Uterus (tissue), 4 donors: Measurements from ENCODE around the gene KCMF1. TPM values are rescaled to one million over a fixed set of nuclear protein-coding genes. Genes with fewer than 3 reads are reported as not detected.
"Not testable (repeated sequence)": the region's sequence is repeated elsewhere in the genome, so short reads cannot be mapped to it uniquely, and the experiment has no call there.

Source experiments
- DNase-seq, 2 donors: peaks; one replicate each; pipeline ENCODE4 v3.0.0-alpha.2; 2019 to 2020
- H3K27ac ChIP-seq, 2 donors: fragments of 200-600 bp; sonication (generic); 1 replicate in 1 of 2; 2 replicates in 1 of 2; pipeline ENCODE4 v1.5.1; 2016 to 2018
- H3K27me3 ChIP-seq, 2 donors: fragments of 200-600 bp; sonication (generic); one replicate each; pipeline ENCODE4 v1.5.1; 2018 to 2019; ENCODE audit warnings: control low read depth in 1 of 2
- H3K36me3 ChIP-seq, 2 donors: fragments of 200-600 bp; sonication (generic); one replicate each; pipeline ENCODE4 v1.5.1; 2019; ENCODE audit warnings: control low read depth in 1 of 2
- H3K4me1 ChIP-seq, 2 donors: fragments of 200-600 bp; sonication (generic); one replicate each; pipeline ENCODE4 v1.5.1; 2018 to 2019; ENCODE audit warnings: control low read depth in 1 of 2
- H3K4me3 ChIP-seq, 2 donors: fragments of 200-600 bp; sonication (generic); 1 replicate in 1 of 2; 2 replicates in 1 of 2; pipeline ENCODE4 v1.5.1; 2018 to 2019; ENCODE audit warnings: mild to moderate bottlenecking in 1 of 2
- H3K9me3 ChIP-seq, 2 donors: fragments of 200-600 bp; sonication (generic); one replicate each; pipeline ENCODE4 v1.5.1; 2019; ENCODE audit warnings: control low read depth in 1 of 2
- POLR2A ChIP-seq, 2 donors: fragments of 450-650 bp; IDR thresholded peaks; one replicate each; pipeline ENCODE4 v1.6.1; 2016; ENCODE audit warnings: antibody characterized with exemption in 2 of 2, mild to moderate bottlenecking in 1 of 2, moderate library complexity in 1 of 2
- intact Hi-C: fragments of 100-400 bp; cut with DNase I; formaldehyde crosslinking; loops from one replicate; pipeline ENCODE4 v1.15.1; 2023; ENCODE audit warnings: low total_unique reads
- total RNA-seq, 4 donors: library from RNA; depleted of rRNA in 3 of 4; stranded (reverse); fragments of >200 nt in 3 of 4; gene quantifications; one replicate each; pipeline versions ENCODE4 v1.1.0 to v1.2.4, GENCODE V29; 2014 to 2023
- TF ChIP-seq, protein P1 (sequence below), 4 experiments: fragments of 200-600 bp in 2 of 4; fragments of 450-650 bp in 2 of 4; sonication (generic) in 2 of 4; IDR thresholded peaks; one replicate each; pipeline ENCODE4 v1.5.1; 2016 to 2019; ENCODE audit warnings: antibody characterized with exemption in 4 of 4, mild to moderate bottlenecking in 2 of 4, moderate library complexity in 1 of 4
- donor health status: DM: yes; HTN: yes; CAD: no.

The KCMF1 gene
- total RNA-seq, 4 donors from 2014 or later: 6.9 to 58.3 (median 35.9) TPM

DNA sequence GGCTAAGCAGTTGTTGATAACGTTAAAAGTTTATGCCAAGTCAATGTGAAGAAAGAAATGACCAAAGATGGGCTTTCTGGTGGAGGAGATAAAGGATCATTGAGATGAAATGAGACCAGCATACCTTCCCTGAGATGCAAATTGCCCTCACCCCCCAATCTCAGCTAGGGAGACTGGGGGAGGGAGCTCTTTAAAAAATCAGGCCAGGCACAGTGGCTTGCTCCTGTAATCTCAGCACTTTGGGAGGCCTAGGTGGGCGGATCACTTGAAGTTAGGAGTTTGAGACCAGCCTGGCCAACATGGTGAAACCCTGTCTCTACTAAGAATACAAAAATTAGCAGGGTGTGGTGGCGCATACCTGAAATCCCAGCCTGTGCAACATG, 30.9 kb upstream of the KCMF1 start:
- H3K9me3 ChIP-seq: no peaks in the 10 kb centered on the region
- H3K27me3 ChIP-seq: no peaks in the 10 kb centered on the region
- H3K4me1 ChIP-seq: no peaks in the 10 kb centered on the region
- intact Hi-C loops: no loop called here
- H3K27ac ChIP-seq: no peak overlapping the region
- H3K36me3 ChIP-seq: no peaks in the 10 kb centered on the region
- TF ChIP-seq, protein P1, sequence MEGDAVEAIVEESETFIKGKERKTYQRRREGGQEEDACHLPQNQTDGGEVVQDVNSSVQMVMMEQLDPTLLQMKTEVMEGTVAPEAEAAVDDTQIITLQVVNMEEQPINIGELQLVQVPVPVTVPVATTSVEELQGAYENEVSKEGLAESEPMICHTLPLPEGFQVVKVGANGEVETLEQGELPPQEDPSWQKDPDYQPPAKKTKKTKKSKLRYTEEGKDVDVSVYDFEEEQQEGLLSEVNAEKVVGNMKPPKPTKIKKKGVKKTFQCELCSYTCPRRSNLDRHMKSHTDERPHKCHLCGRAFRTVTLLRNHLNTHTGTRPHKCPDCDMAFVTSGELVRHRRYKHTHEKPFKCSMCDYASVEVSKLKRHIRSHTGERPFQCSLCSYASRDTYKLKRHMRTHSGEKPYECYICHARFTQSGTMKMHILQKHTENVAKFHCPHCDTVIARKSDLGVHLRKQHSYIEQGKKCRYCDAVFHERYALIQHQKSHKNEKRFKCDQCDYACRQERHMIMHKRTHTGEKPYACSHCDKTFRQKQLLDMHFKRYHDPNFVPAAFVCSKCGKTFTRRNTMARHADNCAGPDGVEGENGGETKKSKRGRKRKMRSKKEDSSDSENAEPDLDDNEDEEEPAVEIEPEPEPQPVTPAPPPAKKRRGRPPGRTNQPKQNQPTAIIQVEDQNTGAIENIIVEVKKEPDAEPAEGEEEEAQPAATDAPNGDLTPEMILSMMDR (IDR thresholded peaks at IDR 0.05): no peak
- no peak for TF ChIP-seq POLR2A (IDR thresholded peaks at IDR 0.05)
- H3K4me3 ChIP-seq: no peak overlapping the region
- DNase-seq: no peak

- intact Hi-C loops: no loop called here
- H3K4me3 ChIP-seq: no peak overlapping the region
- H3K27me3 ChIP-seq: no peaks in the 10 kb centered on the region
- no peaks in the 10 kb centered on the region for H3K36me3 ChIP-seq
- no peak for DNase-seq
- no peaks in the 10 kb centered on the region for H3K9me3 ChIP-seq
- TF ChIP-seq, protein P1 (IDR thresholded peaks at IDR 0.05): no peak
- no peak for TF ChIP-seq POLR2A (IDR thresholded peaks at IDR 0.05)
- no peak overlapping the region for H3K27ac ChIP-seq
- no peaks in the 10 kb centered on the region for H3K4me1 ChIP-seq
These were observed 30.0 kb upstream of the KCMF1 start for GRCh38 chr2:84940831-84941412.

DNA sequence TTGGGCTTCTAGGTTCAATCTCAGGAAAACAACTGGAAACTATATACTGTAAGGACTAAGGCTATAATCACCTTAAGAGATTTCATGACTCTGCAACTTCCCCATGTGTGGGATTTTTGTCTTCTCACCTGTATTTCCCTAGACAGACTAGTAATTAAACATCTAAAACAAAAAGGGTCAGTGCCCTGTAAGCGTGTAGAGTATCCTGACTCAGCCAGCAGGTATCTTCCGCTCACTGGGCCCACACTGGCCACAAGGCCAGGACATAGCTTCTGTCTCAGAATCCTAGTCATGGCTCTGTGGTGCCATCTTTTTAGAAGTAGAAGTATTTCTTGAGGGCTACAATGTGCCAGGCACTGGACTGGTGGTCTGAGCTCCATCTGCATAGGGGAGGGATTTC, 28.8 kb upstream of the KCMF1 start:
- DNase-seq: no peak
- Histone ChIP-seq H3K4me1 (no peaks in the 10 kb centered on the region), H3K27me3 (no peaks in the 10 kb centered on the region), H3K9me3 (no peaks in the 10 kb centered on the region), H3K36me3 (no peaks in the 10 kb centered on the region), H3K4me3 (no peak overlapping the region), H3K27ac (no peak overlapping the region)
- TF ChIP-seq POLR2A (IDR thresholded peaks at IDR 0.05): no peak
- TF ChIP-seq, protein P1 (IDR thresholded peaks at IDR 0.05): no peak
- intact Hi-C loops: no loop called here

- no peak for TF ChIP-seq POLR2A (IDR thresholded peaks at IDR 0.05)
- TF ChIP-seq, protein P1 (IDR thresholded peaks at IDR 0.05): no peak
- no peak overlapping the region for H3K4me3 ChIP-seq
- DNase-seq: no peak
- H3K27ac ChIP-seq: no peak overlapping the region
- intact Hi-C loops: no loop called here
- H3K36me3 ChIP-seq: no peaks in the 10 kb centered on the region
- no peaks in the 10 kb centered on the region for H3K4me1 ChIP-seq
- no peaks in the 10 kb centered on the region for H3K27me3 ChIP-seq
- H3K9me3 ChIP-seq: no peaks in the 10 kb centered on the region
These were observed 28.0 kb upstream of the KCMF1 start for GRCh38 chr2:84942964-84943421.

DNA sequence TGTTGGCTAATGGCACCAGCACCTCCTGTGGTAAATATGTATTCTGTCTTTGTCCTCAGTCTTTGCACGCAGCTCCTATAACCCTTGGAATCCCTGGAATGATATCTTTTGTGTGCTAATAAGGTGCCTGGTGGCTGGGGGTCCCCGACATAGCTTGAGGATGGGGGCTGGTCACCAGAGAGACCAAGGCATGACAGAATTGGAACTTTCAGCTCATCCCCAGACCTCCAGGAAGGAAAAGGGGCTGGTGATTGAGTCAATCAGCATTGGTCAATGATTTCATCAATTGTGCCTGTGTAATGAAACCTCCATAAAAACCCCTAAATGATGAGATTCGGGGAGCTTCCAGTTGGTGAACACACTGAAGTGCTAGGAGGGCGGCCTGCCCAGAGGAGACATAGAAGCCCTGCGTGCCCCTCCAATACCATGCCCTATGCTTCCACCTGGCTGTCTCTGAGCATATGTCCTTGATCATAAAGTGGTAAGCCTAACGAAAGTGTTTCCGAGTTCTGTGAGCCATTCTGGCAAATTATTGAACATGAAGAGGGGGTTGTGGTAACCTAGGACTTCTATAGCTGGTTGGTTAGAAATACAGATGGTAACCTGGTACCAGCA, 26.6 kb upstream of the KCMF1 start:
- DNase-seq: no peak

GRCh38 chr2:84945838-84946203, 25.1 kb upstream of the KCMF1 start:
- H3K27ac ChIP-seq, H3K27me3 ChIP-seq, DNase-seq, H3K4me3 ChIP-seq, H3K36me3 ChIP-seq, H3K9me3 ChIP-seq, intact Hi-C loops, H3K4me1 ChIP-seq: not testable (repeated sequence)

More for the DNA sequence above, 26.6 kb upstream of the KCMF1 start:
- no peaks in the 10 kb centered on the region for H3K9me3 ChIP-seq
- H3K4me3 ChIP-seq: no peak overlapping the region
- intact Hi-C loops: no loop called here
- no peaks in the 10 kb centered on the region for H3K27me3 ChIP-seq
- TF ChIP-seq, protein P1 (IDR thresholded peaks at IDR 0.05): no peak
- TF ChIP-seq POLR2A (IDR thresholded peaks at IDR 0.05): no peak
- no peaks in the 10 kb centered on the region for H3K4me1 ChIP-seq
- H3K27ac ChIP-seq: no peak overlapping the region
- H3K36me3 ChIP-seq: no peaks in the 10 kb centered on the region
